Fibroblast of lung (primary cell): ENCODE measurements around the gene MCOLN2.

Source experiments
- CTCF ChIP-seq, 2 donors: IDR thresholded peaks in 1 of 2; conservative IDR thresholded peaks in 1 of 2; 1 replicate in 1 of 2; 2 replicates in 1 of 2; pipeline ENCODE4 v1.5.1; 2011 to 2012; ENCODE audit warnings: low read length in 2 of 2, control low read depth in 1 of 2, inconsistent platforms in 1 of 2, low read depth in 1 of 2, mild to moderate bottlenecking in 1 of 2
- EZH2 ChIP-seq: IDR thresholded peaks from 2 replicates; pipeline ENCODE4 v1.5.1; 2012; ENCODE audit warnings: low read length, control low read depth, mild to moderate bottlenecking; ENCODE audit errors: missing control alignments

- TF ChIP-seq CTCF (conservative IDR thresholded peaks at IDR 0.05 in 1 of 2, IDR thresholded peaks at IDR 0.05 in 1 of 2; ENCODE audit: low read depth in 1 of 2, low read length in 2 of 2) = no peak
- TF ChIP-seq EZH2 = no peak
These were observed 25.8 kb upstream of the MCOLN2 start for GRCh38 chr1:85022700-85023099.
